Measurements from ENCODE around the gene OXT.
"Not testable (repeated sequence)": the region's sequence is repeated elsewhere in the genome, so short reads cannot be mapped to it uniquely, and the experiment has no call there.

OXT gene

DNA sequence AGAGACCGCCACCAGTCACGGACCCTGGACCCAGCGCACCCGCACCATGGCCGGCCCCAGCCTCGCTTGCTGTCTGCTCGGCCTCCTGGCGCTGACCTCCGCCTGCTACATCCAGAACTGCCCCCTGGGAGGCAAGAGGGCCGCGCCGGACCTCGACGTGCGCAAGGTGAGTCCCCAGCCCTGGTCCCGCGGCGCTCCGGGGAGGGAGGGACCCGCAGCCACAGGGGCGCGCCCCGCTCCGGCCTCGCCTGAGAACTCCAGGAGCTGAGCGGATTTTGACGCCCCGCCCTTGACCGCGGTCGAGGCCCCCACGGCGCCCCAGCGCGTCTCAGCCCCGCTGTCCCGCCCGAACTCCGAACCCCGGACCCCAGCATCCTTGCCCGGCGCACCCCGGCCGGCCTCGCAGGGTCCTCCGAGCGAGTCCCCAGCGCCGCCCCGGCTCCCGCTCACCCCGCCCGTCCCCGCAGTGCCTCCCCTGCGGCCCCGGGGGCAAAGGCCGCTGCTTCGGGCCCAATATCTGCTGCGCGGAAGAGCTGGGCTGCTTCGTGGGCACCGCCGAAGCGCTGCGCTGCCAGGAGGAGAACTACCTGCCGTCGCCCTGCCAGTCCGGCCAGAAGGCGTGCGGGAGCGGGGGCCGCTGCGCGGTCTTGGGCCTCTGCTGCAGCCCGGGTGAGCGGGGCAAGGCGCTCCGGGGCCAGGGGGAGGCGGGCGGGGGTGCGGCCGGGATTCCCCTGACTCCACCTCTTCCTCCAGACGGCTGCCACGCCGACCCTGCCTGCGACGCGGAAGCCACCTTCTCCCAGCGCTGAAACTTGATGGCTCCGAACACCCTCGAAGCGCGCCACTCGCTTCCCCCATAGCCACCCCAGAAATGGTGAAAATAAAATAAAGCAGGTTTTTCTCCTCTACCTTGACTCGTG is at the start of gene OXT:
OXT (plus strand) TSS at position 11 of the 920 bp plus-strand sequence; CDS start at position 47, 36 bp downstream.
- peak; percentile 67 for DNase-seq (ENCODE audit: low spot score)

DNA sequence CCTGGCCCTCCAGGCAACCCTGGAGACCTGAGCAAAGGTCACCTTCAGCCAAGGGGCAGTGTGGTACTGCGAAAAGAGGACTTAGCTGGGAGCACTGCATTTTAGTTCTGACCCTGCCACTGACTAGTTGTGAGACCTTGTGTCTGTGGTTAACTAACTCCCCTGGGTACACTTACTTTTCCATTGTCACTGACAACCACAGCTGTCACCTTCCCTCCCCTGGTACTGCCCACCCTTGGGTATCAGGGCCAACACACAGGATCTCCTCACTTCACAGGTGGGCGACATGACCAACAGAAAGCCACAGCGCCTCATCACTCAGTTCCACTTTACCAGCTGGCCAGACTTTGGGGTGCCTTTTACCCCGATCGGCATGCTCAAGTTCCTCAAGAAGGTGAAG is 49.6 kb upstream of the OXT start:
- DNase-seq (ENCODE audit: low spot score) = no peak

- DNase-seq (ENCODE audit: low spot score) = not testable (repeated sequence)
These were observed 48.6 kb upstream of the OXT start for GRCh38 chr20:3022559-3023490.

DNA sequence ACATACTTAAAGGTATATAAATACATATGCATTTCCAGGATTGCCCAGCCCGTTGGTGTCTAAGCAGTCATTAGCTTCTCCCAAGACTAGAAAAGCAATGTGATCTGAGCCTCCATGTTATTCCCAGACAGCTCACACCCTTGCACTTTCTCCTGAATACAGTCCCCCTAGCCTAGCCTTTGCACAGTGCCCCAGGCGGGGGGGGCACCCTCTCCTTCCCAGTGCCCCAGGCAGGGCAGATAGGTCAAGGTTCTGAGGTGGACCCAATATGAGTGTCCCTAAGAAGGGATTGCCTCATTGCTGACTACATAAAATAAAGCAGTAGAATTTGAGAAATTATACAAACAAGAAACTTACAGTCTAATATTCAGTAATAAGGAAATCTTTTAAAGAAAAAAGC is 43.4 kb upstream of the OXT start:
- no peak for DNase-seq (ENCODE audit: low spot score)

DNA sequence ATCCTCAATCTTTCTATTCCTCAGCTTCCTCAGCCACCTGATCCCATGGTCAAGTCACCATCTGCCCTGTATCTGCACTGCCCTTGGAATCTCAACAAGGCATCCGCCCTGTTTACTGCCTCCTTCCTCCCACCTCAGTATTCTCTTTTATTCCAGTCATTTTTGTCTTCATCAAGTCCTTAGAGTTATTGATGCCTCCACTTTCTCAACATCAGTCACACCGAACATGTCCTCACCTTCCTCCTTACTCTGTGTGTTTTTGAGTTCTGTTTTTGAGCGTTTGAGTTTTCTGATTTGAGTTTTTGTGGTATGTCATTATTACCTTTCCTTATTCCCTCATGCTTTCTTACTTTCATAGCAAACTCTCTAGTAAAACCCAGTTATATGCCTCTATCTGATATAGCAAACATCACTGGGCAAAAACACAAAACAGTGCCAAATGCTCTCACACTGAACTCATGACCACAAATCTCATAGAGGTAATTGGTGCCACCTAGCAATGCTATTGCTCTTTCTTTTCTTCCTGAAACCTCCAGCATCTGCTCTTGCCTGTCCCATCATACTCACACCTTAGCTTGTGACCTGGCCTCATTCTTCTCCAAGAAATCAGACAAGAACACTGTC is 39.8 kb upstream of the OXT start:
- no peak for DNase-seq (ENCODE audit: low spot score)

GRCh38 chr20:3032624-3033023 is 38.8 kb upstream of the OXT start:
- DNase-seq (ENCODE audit: low spot score) = no peak

- no peak for DNase-seq (ENCODE audit: low spot score)
These were observed 33.8 kb upstream of the OXT start for GRCh38 chr20:3037654-3038053.

DNA sequence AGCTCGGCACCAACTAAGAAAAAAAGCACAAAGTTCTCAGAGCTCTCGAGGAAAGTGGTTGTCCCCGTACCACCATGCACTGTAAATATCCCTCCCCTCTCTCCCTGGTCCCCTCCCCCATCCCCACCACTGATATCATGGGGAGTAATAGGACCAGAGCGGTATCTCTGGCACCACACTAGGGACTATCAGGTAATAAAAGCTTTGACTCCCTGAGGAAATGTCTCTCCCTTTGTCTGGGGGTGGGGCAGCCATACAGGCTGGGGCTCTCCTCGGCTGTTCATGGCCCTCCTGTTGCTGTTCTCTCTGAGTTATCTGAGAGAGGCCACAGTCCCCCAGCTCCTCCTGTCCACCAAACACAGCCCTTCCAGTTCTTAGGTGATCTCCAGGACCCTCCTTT is 33.0 kb upstream of the OXT start:
- no peak for DNase-seq (ENCODE audit: low spot score)

- DNase-seq (ENCODE audit: low spot score) = no peak
These were observed 32.0 kb upstream of the OXT start for GRCh38 chr20:3039426-3039825.

GRCh38 chr20:3040086-3040485 is 31.3 kb upstream of the OXT start:
- no peak for DNase-seq (ENCODE audit: low spot score)

GRCh38 chr20:3041854-3042409 is 29.5 kb upstream of the OXT start:
- DNase-seq (ENCODE audit: low spot score) = no peak

DNA sequence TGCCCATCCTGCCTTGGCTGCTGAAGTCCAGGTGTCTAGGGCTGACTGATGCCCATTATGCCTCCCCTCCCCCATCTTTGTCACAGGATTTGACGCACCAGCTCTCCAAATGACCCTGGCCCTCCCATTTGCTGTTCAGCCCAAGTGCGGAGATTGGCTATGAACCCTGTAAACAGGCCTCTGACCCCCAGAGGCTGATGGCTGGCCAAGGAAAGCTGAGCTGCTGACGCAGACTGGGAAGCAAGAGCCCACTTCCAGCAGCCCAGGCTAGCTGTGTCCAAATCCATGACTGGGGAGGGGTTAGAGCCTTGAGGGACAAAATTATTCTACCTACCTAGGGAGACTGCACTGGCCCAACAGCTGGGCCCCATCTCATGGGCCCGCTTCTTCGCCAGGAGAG is 28.8 kb upstream of the OXT start:
- DNase-seq (ENCODE audit: low spot score) = no peak

- no peak for DNase-seq (ENCODE audit: low spot score)
These were observed 28.1 kb upstream of the OXT start, which contains the start of gene GNRH2 for GRCh38 chr20:3043322-3043721. Gene GNRH2, plus strand, starts transcription at chr20:3043622. Its CDS starts 793 bp downstream, at chr20:3044415.

- DNase-seq (ENCODE audit: low spot score) = no peak
These were observed 27.0 kb upstream of the OXT start for GRCh38 chr20:3044336-3044965.

DNA sequence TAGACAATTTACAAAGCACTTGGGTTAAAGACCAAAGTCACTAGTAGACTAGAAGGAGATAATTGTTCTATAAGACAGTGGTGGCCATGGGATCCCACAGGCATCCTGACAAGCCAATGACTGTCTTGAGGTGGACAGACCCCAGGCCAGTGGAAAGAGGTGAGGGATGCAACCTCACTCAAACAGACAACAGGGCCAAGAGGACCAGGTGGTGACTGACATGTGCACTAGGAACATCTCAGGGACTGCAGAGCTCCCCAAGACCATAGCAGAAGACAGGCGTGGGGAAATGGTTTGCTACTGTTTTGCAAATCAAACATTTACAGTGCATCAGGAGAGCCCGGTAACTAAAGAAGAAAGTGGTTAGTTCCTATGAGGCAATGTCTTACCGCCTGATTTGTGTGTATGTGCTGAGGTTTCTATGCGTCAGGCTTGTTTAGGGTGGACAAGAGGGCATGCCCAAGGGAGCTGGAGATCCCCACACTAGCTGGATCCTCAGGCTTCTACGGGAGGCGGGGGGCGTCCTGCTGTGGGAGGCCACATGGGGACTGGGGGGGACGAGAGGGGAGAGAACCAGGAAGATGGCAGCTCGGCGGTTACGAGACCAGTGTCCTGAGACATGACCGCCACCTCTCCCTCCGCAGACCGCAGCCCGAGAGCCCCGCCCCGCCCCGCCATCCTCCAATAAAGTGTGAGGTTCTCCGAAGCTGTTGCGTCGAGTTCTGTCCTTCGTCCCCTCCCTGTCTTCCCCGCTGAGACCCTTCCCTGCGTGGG is 26.2 kb upstream of the OXT start:
- no peak for DNase-seq (ENCODE audit: low spot score)

GRCh38 chr20:3045816-3046676 is 25.4 kb upstream of the OXT start, which contains the start of gene MRPS26:
Gene MRPS26, plus strand, starts transcription at chr20:3046052. Its CDS starts 17 bp downstream, at chr20:3046069.
- DNase-seq (ENCODE audit: low spot score) = peak; percentile 95

- DNase-seq (ENCODE audit: low spot score) = no peak
These were observed 24.6 kb upstream of the OXT start for GRCh38 chr20:3046677-3047462.
